Activated CD4-positive, alpha-beta T cell treated with anti-CD3 and anti-CD28 coated beads, Interleukin-2, amount 10 ng/mL, durations not matched to agents 24 days and 14 days (primary cell): Measurements from ENCODE around the gene PPY. TPM values are rescaled to one million over a fixed set of nuclear protein-coding genes. Genes with fewer than 3 reads are reported as not detected.
"Not testable (repeated sequence)": the region's sequence is repeated elsewhere in the genome, so short reads cannot be mapped to it uniquely, and the experiment has no call there.

Source experiments
- DNase-seq: peaks from one replicate; pipeline ENCODE4 v3.0.0; 2022
- H3K27ac Mint-ChIP-seq: one replicate; pipeline ENCODE4 v1.8.0; 2022; ENCODE audit warnings: mild to moderate bottlenecking, mixed read lengths
- H3K27me3 Mint-ChIP-seq: one replicate; pipeline ENCODE4 v1.8.0; 2022; ENCODE audit warnings: mixed read lengths
- H3K36me3 Mint-ChIP-seq: one replicate; pipeline ENCODE4 v1.8.0; 2022; ENCODE audit warnings: low read depth, mild to moderate bottlenecking, mixed read lengths
- H3K4me1 Mint-ChIP-seq: one replicate; pipeline ENCODE4 v1.8.0; 2021; ENCODE audit warnings: mixed read lengths
- H3K4me3 Mint-ChIP-seq: one replicate; pipeline ENCODE4 v1.8.0; 2022; ENCODE audit warnings: mild to moderate bottlenecking, moderate library complexity, mixed read lengths
- H3K9me3 Mint-ChIP-seq: one replicate; pipeline ENCODE4 v1.8.0; 2021; ENCODE audit warnings: mixed read lengths
- intact Hi-C: fragments of 100-400 bp; cut with micrococcal nuclease; formaldehyde crosslinking; loops from one replicate; pipeline ENCODE4 v1.15.1; 2023
- total RNA-seq: library from RNA; stranded (reverse); gene quantifications from 2 replicates; pipeline ENCODE4 v1.2.3, GENCODE V29; 2022

The PPY gene
- total RNA-seq, 1 donor from 2014 or later = not detected

DNA sequence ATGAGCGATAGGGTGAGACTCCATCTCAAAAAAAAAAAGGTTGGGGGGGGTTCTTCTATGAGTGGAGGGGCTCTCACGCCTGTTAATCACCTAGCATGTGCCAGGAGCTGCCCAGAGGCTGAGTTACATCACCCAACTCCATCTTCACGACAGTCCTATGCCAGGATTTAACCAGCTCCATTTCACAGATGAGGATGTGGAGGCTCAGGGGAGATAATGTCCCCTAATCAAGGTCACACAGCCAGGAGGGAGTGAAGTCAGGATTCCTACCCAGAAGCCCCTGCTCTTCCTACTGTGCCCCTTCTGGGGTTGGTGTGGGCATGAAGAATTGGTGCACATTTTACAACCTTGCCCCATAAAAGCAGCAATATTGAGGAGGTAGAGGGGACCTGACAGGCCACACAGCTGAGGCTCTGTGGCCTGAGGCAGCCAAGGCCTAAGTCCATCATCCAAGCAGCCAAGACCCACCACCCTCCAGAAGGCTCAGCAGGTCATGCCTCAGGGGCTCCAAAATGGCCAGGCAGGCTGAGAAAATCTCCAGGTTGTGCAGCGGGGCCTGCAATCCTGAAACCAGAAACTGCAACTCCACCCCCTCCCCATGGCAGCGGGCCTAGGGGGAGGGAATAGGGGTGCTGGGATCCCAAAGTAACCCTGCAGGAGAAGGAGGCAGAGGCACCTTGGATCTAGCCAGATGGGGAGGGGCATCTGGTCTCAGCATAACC, 6.9 kb downstream of the PPY start:
- no peak for DNase-seq
- Mint-ChIP-seq H3K27me3 (peaks cover 15% of the 10 kb centered on the region), H3K36me3 (no peaks in the 10 kb centered on the region), H3K9me3 (no peaks in the 10 kb centered on the region), H3K27ac (no peak overlapping the region), H3K4me3 (no peak overlapping the region), H3K4me1 (peaks cover 6% of the 10 kb centered on the region)
- intact Hi-C loops = no loop called here

GRCh38 chr17:43932923-43933322, 9.4 kb downstream of the PPY start:
- Mint-ChIP-seq H3K9me3 (no peaks in the 10 kb centered on the region), H3K36me3 (no peaks in the 10 kb centered on the region), H3K4me1 (peaks cover 6% of the 10 kb centered on the region), H3K27ac (no peak overlapping the region), H3K4me3 (no peak overlapping the region), H3K27me3 (peaks cover 9% of the 10 kb centered on the region)
- intact Hi-C loops = no loop called here
- no peak for DNase-seq

DNA sequence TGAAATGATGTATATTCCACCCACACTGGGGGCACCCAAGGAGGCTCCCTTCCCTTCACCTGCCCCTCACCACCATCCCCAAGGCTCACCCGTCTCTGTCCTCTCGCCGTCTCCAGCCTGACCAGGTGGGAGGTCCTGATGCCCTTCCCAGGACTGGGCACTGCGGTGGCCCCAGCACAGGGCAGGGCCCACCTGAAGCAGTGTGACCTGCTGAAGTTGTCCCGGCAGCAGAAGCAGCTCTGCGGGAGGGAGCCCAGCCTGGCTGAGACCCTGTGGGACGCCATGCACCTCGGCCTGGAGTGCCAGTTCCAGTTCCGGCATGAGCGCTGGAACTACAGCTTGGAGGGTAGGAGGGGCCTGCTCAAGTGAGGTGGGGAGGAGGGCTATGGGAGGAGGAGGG, 9.9 kb downstream of the PPY start:
- H3K4me1 Mint-ChIP-seq = peaks cover 9% of the 10 kb centered on the region
- intact Hi-C loops = no loop called here
- no peak for DNase-seq
- H3K9me3 Mint-ChIP-seq = no peaks in the 10 kb centered on the region
- no peak overlapping the region for H3K27ac Mint-ChIP-seq
- peaks cover 12% of the 10 kb centered on the region for H3K27me3 Mint-ChIP-seq
- H3K36me3 Mint-ChIP-seq = no peaks in the 10 kb centered on the region
- H3K4me3 Mint-ChIP-seq = no peak overlapping the region

DNA sequence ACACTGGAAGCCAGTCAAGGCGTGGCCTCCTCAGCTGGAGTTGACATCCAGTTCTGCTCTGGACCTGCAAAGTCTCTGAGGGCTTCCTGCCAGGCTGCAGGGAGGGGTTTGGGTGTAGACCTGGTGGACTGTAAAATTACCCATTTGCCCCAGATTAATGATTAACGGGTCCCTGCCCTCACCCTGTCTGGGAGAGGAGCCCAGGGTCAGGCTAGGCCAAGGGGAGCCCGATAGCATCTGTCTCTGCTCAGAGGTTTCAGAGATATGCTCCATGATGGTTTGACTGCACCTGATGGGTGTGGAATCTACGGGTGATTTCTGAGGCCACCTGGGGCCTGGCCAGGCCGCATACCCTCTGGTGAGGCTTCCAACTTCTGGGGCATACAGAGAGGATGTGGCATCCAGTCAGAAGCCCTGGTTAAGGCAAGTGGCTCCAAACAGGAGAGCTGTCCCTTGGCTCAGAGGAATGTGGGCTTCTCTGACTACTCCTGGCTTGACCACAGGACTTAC, 11.2 kb downstream of the PPY start:
- no peak for DNase-seq
- intact Hi-C loops = no loop called here
- no peaks in the 10 kb centered on the region for H3K9me3 Mint-ChIP-seq
- no peak overlapping the region for H3K4me3 Mint-ChIP-seq
- peaks cover 16% of the 10 kb centered on the region for H3K27me3 Mint-ChIP-seq
- no peak overlapping the region for H3K27ac Mint-ChIP-seq
- H3K36me3 Mint-ChIP-seq = no peaks in the 10 kb centered on the region
- H3K4me1 Mint-ChIP-seq = peaks cover 14% of the 10 kb centered on the region

GRCh38 chr17:43928609-43929008, 13.7 kb downstream of the PPY start:
- intact Hi-C loops = no loop called here
- Mint-ChIP-seq H3K4me1 (peaks cover 17% of the 10 kb centered on the region), H3K9me3 (no peaks in the 10 kb centered on the region), H3K27ac (no peak overlapping the region), H3K27me3 (peaks cover 23% of the 10 kb centered on the region), H3K4me3 (no peak overlapping the region), H3K36me3 (no peaks in the 10 kb centered on the region)
- no peak for DNase-seq

- peaks cover 17% of the 10 kb centered on the region for H3K4me1 Mint-ChIP-seq
- H3K27me3 Mint-ChIP-seq = peaks cover 23% of the 10 kb centered on the region
- intact Hi-C loops, H3K36me3 Mint-ChIP-seq, H3K9me3 Mint-ChIP-seq: not testable (repeated sequence)
- H3K27ac Mint-ChIP-seq = peak overlapping the region; percentile 59
- peak overlapping the region; percentile 77 for H3K4me3 Mint-ChIP-seq
- DNase-seq = peak; percentile 66
Observed at GRCh38 chr17:43927929-43928328, 14.3 kb downstream of the PPY start.

DNA sequence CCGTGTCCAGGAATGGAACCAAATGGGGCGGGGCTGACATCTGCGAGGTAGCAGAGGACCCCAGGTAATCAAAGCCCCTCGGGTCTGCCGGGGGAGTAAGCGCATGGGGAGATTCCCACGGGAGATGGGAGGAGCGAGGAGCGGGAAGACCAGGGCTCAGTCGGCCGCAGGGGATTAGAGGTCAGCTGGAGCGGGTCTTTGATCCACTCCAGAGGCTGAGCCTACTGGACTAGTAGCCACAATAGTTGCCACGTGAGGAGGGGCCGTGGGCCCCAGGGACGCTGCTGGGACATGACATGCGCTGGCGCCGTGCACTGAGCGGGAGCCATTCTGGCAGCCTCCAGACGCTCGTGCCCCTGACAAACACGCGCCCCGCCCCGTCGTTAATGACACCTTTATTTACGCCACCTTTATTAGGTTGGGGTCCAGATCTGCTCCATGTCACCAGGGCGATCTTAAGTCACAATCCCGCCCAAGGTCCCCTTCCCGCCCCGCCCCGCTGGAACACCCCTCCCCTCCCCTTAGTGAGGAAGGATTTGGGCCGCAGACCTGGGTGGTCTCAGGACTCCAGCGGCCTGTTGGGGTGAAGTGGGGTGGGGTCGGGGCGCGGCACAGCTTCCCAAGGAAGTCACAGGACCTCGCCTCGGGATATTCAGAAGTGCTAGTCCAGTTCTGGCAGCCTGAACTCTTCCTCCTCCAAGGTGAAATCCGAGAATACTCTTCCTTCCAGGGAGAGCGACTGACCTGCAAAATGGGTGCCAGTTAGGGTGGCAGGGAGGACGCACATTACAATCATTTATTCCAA, 15.0 kb downstream of the PPY start:
- intact Hi-C loops = no loop called here
- no peaks in the 10 kb centered on the region for H3K9me3 Mint-ChIP-seq

DNA sequence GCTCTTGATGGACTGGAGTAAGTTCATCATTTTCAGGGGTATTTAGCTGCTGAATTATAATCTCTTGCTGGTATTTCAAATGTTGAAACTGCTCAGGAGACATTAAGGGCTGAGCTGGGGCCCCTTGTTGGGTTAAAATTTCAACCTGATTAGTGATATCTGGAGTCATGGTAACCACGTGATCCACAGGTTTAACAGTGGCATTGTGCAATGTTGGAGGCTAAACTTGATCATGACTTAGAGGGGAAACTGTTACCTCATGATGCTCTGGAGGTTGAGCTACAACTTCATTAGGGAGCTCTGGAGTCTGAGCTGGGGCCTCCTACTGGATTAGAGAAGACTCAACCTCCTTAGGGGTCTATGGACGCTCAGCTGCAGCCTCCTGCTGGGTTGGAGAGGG, 17.7 kb downstream of the PPY start:
- Mint-ChIP-seq H3K4me1 (peaks cover 17% of the 10 kb centered on the region), H3K36me3 (no peaks in the 10 kb centered on the region), H3K4me3 (no peak overlapping the region), H3K9me3 (no peaks in the 10 kb centered on the region), H3K27me3 (peaks cover 19% of the 10 kb centered on the region), H3K27ac (no peak overlapping the region)
- DNase-seq = no peak
- intact Hi-C loops = no loop called here

More for the DNA sequence above, 15.0 kb downstream of the PPY start:
- peaks cover 23% of the 10 kb centered on the region for H3K27me3 Mint-ChIP-seq
- no peaks in the 10 kb centered on the region for H3K36me3 Mint-ChIP-seq
- H3K4me3 Mint-ChIP-seq = peak overlapping the region; percentile 77
- DNase-seq = no peak
- H3K4me1 Mint-ChIP-seq = peaks cover 17% of the 10 kb centered on the region
- H3K27ac Mint-ChIP-seq = peak overlapping the region; percentile 59

GRCh38 chr17:43920500-43921095, 21.7 kb downstream of the PPY start:
- Mint-ChIP-seq H3K27ac (no peak overlapping the region), H3K4me1 (peaks cover 12% of the 10 kb centered on the region), H3K9me3 (no peaks in the 10 kb centered on the region), H3K36me3 (no peaks in the 10 kb centered on the region), H3K4me3 (no peak overlapping the region), H3K27me3 (peaks cover 15% of the 10 kb centered on the region)
- intact Hi-C loops = no loop called here
- DNase-seq = no peak

GRCh38 chr17:43918026-43918389, 24.3 kb downstream of the PPY start:
- intact Hi-C loops = no loop called here
- Mint-ChIP-seq H3K4me3 (peak overlapping the region; percentile 67), H3K4me1 (peaks cover 8% of the 10 kb centered on the region), H3K27me3 (peaks cover 8% of the 10 kb centered on the region), H3K9me3 (no peaks in the 10 kb centered on the region), H3K27ac (no peak overlapping the region), H3K36me3 (no peaks in the 10 kb centered on the region)
- no peak for DNase-seq

- DNase-seq = peak; percentile 86
- no peaks in the 10 kb centered on the region for H3K9me3 Mint-ChIP-seq
Observed at GRCh38 chr17:43917348-43918025, 24.8 kb downstream of the PPY start.

DNA sequence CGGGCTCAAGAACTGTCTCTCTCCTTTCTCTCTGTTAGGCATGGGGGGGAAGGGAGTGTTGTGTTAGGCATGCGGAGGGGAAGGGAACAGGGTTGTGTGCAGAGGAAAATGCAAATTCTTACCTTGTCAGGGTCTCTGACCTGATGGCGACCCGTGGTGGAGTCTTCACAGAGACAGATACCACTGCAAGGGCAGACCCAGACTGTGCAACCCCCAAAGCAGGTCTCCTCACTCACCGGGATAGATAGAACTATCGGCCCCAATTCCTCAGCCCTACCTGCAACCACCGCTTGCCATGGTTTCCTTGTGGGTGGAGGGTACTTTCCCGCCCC, 25.3 kb downstream of the PPY start:
- DNase-seq = no peak
- no peaks in the 10 kb centered on the region for H3K36me3 Mint-ChIP-seq
- intact Hi-C loops = no loop called here
- H3K4me3 Mint-ChIP-seq = peak overlapping the region; percentile 67
- H3K27ac Mint-ChIP-seq = peak overlapping the region; percentile 51
- H3K27me3 Mint-ChIP-seq = peaks cover 8% of the 10 kb centered on the region
- H3K4me1 Mint-ChIP-seq = peaks cover 8% of the 10 kb centered on the region
- H3K9me3 Mint-ChIP-seq = no peaks in the 10 kb centered on the region

More at GRCh38 chr17:43917348-43918025, 24.8 kb downstream of the PPY start:
- Mint-ChIP-seq H3K4me1 (peaks cover 8% of the 10 kb centered on the region), H3K4me3 (peak overlapping the region; percentile 67), H3K27me3 (peaks cover 8% of the 10 kb centered on the region), H3K27ac (peak overlapping the region; percentile 51), H3K36me3 (no peaks in the 10 kb centered on the region)
- intact Hi-C loops = no loop called here

GRCh38 chr17:43916385-43916784, 25.9 kb downstream of the PPY start:
- Mint-ChIP-seq H3K4me1 (peaks cover 8% of the 10 kb centered on the region), H3K27me3 (peaks cover 8% of the 10 kb centered on the region), H3K27ac (no peak overlapping the region), H3K9me3 (no peaks in the 10 kb centered on the region), H3K36me3 (no peaks in the 10 kb centered on the region), H3K4me3 (no peak overlapping the region)
- intact Hi-C loops = no loop called here
- DNase-seq = no peak

GRCh38 chr17:43915559-43915958, 26.7 kb downstream of the PPY start:
- H3K9me3 Mint-ChIP-seq = no peaks in the 10 kb centered on the region
- H3K27ac Mint-ChIP-seq = no peak overlapping the region
- intact Hi-C loops = no loop called here
- DNase-seq = no peak
- H3K4me1 Mint-ChIP-seq = peaks cover 8% of the 10 kb centered on the region
- H3K27me3 Mint-ChIP-seq = peaks cover 8% of the 10 kb centered on the region
- no peaks in the 10 kb centered on the region for H3K36me3 Mint-ChIP-seq
- no peak overlapping the region for H3K4me3 Mint-ChIP-seq
